ENCODE measurements around the gene RNASE3. TPM values are rescaled to one million over a fixed set of nuclear protein-coding genes. Genes with fewer than 3 reads are reported as not detected.
A peak's percentile ranks its signal among the peaks of the same experiment; 100 is the strongest.
"Not testable (repeated sequence)": the region's sequence is repeated elsewhere in the genome, so short reads cannot be mapped to it uniquely, and the experiment has no call there.

The RNASE3 gene
- total RNA-seq, 2 experiments from 2014 or later = not detected

DNA sequence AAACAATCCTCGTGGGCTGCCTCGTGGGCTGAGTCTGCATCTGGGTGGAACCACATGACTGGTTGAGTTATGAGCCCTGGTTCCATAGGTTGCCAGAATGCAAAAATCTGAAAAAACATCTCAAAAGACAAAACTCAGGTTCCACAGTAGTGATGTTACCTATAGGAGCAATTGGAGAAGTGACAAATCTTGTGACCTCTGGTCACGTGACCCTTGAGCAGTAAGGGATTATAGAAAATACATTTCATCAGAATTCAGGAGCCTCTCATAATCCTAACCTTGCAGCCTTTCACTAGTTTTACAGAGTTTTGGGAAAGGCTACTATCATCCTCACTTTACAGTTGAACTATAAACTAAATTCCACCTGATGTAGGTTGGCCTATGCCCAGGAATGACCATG, 12.5 kb upstream of the RNASE3 start:
- Mint-ChIP-seq H3K9me3 (peaks cover 2% of the 10 kb centered on the region), H3K27me3 (peaks cover 12% of the 10 kb centered on the region), H3K36me3 (no peaks in the 10 kb centered on the region), H3K27ac (no peak overlapping the region), H3K4me3 (no peak overlapping the region), H3K4me1 (peaks cover 16% of the 10 kb centered on the region)
- POLR2A ChIA-PET = no interaction called here
- ATAC-seq (ENCODE audit: low read depth) (no peak), DNase-seq (no peak)

DNA sequence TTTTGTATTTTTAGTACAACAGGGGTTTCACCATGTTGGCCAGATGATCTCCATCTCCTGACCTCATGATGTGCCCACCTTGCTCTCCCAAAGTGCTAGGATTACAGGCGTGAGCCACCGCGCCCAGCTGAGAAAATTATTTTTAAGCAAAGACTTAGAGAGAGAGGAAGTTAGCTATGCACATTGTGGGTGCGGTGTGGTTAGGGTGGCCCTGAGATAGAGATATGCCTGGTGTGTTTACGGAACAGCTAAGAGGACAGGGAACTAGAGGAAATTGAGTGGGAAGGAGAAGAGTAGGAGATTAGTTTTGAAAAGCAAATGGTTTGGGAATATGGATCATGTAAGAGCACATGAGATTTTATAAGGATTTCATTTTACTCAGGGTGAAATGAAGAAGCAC, 10.0 kb upstream of the RNASE3 start:
- Mint-ChIP-seq H3K4me1 (peaks cover 16% of the 10 kb centered on the region), H3K4me3 (peak overlapping the region; percentile 50)
- H3K9me3 Mint-ChIP-seq, H3K27me3 Mint-ChIP-seq, DNase-seq, H3K27ac Mint-ChIP-seq, H3K36me3 Mint-ChIP-seq: not testable (repeated sequence)
- peak; percentile 71 for ATAC-seq (ENCODE audit: low read depth)
- POLR2A ChIA-PET = interaction anchor here (0.7 kb wide), 1 partner anchor 33 kb away, joined by 3 read pairs; no protein-coding TSS in a partner anchor

DNA sequence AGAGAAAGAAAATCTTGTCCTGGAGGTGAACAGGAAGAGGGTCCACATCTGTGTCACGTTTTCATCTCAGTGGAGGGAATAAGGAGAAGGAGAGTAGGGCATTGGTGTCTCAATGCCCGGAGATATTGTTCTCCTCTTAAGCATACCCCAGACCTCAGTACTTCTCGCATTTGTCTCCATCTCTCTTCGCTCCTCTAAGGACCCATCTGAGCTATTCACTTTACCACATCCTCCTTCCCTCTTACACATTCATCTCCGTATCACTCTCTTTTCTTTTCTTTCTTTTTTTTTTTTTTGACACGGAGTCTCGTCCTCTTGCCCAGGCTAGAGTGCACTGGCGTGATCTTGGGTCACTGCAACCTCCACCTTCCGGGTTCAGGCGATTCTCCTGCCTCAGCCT, 8.4 kb upstream of the RNASE3 start:
- H3K36me3 Mint-ChIP-seq; H3K9me3 Mint-ChIP-seq; H3K27ac Mint-ChIP-seq; POLR2A ChIA-PET; H3K27me3 Mint-ChIP-seq; H3K4me3 Mint-ChIP-seq; DNase-seq; ATAC-seq (ENCODE audit: low read depth): not testable (repeated sequence)
- peaks cover 16% of the 10 kb centered on the region for H3K4me1 Mint-ChIP-seq

DNA sequence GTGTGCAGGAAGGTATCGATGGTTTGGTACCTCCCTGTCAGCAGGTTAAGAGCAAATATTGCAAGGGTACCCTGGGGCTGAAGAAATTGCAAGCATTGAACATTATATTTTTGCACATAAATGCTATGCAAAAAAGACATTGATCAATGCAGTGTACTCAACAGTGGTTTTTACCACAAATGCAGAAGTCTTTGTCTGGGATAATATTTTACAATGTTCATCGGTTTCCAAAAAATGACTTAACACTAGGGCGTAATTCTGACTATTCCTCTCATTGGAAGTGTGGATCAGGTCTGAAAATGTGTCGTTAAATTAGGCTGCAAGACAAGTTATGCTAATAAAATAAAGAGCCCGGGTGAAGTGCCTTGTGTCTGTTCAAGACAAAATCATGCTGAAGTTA, 2.8 kb upstream of the RNASE3 start:
- H3K27me3 Mint-ChIP-seq; H3K36me3 Mint-ChIP-seq; H3K27ac Mint-ChIP-seq; POLR2A ChIA-PET; H3K4me1 Mint-ChIP-seq; H3K9me3 Mint-ChIP-seq; ATAC-seq (ENCODE audit: low read depth); DNase-seq; H3K4me3 Mint-ChIP-seq: not testable (repeated sequence)

DNA sequence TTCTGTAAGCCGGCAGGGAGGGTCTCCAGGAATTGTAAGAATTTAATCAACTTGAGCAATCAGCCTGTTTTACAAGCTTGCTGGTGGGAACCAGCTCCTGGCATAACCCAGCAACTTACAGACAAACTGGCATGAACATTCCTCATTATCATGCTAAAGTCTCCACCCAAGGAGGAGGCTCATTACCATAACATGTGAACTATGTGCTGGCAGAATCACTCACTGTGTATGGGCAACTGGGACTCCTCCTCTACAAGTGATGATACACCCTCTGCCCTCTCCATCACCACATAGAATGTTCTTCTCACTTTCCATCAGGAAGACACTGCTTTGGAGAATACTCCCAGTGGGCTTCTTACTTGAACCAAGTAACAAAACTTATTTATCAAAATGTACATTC, 4.1 kb downstream of the RNASE3 start:
- ATAC-seq (ENCODE audit: low read depth); DNase-seq; H3K9me3 Mint-ChIP-seq; POLR2A ChIA-PET; H3K36me3 Mint-ChIP-seq; H3K4me1 Mint-ChIP-seq; H3K27ac Mint-ChIP-seq; H3K4me3 Mint-ChIP-seq: not testable (repeated sequence)
- H3K27me3 Mint-ChIP-seq = peaks cover 14% of the 10 kb centered on the region

DNA sequence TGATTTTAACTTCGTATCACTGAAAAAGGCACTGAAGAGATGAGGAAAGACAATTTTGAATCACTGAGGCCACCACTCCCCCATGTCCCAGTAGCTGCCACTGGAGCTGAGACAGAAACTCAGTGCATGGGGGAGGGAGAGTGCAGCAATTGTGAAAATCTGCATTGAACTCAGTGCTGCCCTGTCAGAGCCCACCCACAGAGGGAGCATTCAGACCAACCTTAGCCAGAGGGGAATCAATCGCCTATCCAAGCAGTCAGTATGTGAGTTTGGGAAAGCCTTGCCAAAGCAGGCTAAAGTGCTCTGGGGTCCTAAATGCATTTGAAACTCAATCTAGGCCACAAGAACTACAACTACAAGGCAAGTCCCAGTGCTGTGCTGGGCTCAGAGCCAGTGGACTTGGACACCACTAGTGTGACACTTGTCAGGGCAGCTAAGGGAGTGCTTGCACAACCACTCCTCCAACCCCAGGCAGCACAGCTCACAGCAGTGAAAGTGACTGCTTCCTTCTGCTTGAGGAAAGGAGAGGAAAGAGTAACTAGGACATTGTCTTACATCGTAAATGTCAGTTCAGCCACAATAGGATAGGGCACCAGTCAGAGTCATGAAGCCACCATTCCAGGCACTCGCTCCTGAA, 13.3 kb downstream of the RNASE3 start:
- Mint-ChIP-seq H3K9me3 (no peaks in the 10 kb centered on the region), H3K4me1 (no peaks in the 10 kb centered on the region), H3K4me3 (no peak overlapping the region), H3K27me3 (peaks cover 16% of the 10 kb centered on the region), H3K27ac (no peak overlapping the region), H3K36me3 (no peaks in the 10 kb centered on the region)
- DNase-seq (no peak), ATAC-seq (ENCODE audit: low read depth) (no peak)
- POLR2A ChIA-PET = no interaction called here

DNA sequence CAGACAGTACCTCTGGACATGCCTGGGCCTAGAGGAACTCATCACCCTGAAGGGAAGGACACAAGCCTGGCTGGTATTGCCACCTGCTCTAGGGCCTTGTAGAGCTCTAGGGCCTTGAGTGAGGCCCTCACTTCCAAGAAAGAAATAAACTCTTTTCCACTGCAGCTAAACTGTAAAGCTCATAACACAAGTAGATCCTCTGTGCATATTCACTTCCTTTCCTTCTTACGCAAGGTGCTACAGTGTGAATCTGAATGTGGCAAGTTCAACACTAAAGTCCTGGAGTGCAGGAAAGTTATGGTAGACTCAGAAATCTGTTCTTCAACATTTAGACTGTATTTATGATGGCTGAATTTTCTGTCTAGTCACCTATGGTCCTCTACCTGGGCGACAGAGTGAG, 14.5 kb downstream of the RNASE3 start:
- no peak for ATAC-seq (ENCODE audit: low read depth)
- POLR2A ChIA-PET = no interaction called here
- H3K27ac Mint-ChIP-seq = no peak overlapping the region
- H3K9me3 Mint-ChIP-seq = no peaks in the 10 kb centered on the region
- no peaks in the 10 kb centered on the region for H3K4me1 Mint-ChIP-seq
- no peak for DNase-seq
- H3K36me3 Mint-ChIP-seq = no peaks in the 10 kb centered on the region
- H3K4me3 Mint-ChIP-seq = no peak overlapping the region
- H3K27me3 Mint-ChIP-seq = peaks cover 21% of the 10 kb centered on the region

DNA sequence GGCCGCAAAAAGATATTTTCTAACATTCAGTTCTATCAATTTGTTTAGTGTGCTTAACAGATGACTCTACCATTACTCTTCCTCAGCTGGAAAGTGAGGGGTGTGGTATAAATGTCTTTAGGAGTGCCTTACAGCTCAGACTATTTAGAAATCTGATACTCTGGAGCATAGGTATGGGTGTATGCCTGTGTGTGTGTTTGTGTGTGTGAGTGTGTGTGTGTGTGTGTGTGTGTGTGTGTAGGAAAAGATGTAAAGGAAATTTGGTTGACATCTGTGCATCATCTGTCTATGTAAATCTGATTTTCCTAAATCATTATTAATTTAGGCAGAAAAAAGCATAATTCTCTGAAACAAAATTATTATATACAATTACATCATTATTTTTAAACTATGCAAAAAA, 16.0 kb downstream of the RNASE3 start:
- no peak for DNase-seq
- H3K4me1 Mint-ChIP-seq = no peaks in the 10 kb centered on the region

DNA sequence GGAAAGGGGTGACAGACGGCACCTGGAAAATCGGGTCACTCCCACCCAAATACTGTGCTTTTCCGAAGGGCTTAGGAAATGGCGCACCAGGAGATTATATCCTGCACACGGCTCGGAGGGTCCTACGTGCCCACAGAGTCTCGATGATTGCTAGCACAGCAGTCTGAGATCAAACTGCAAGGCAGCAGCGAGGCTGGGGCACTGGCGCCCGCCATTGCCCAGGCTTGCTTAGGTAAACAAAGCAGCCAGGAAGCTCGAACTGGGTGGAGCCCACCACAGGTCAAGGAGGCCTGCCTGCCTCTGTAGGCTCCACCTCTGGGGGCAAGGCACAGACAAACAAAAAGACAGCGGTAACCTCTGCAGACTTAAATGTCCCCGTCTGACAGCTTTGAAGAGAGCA, 19.6 kb downstream of the RNASE3 start:
- ATAC-seq (ENCODE audit: low read depth); DNase-seq; H3K36me3 Mint-ChIP-seq: not testable (repeated sequence)

More for the DNA sequence above, 16.0 kb downstream of the RNASE3 start:
- Mint-ChIP-seq H3K27me3 (peaks cover 21% of the 10 kb centered on the region), H3K27ac (no peak overlapping the region), H3K9me3 (no peaks in the 10 kb centered on the region), H3K36me3 (no peaks in the 10 kb centered on the region), H3K4me3 (no peak overlapping the region)
- POLR2A ChIA-PET = no interaction called here
- no peak for ATAC-seq (ENCODE audit: low read depth)

DNA sequence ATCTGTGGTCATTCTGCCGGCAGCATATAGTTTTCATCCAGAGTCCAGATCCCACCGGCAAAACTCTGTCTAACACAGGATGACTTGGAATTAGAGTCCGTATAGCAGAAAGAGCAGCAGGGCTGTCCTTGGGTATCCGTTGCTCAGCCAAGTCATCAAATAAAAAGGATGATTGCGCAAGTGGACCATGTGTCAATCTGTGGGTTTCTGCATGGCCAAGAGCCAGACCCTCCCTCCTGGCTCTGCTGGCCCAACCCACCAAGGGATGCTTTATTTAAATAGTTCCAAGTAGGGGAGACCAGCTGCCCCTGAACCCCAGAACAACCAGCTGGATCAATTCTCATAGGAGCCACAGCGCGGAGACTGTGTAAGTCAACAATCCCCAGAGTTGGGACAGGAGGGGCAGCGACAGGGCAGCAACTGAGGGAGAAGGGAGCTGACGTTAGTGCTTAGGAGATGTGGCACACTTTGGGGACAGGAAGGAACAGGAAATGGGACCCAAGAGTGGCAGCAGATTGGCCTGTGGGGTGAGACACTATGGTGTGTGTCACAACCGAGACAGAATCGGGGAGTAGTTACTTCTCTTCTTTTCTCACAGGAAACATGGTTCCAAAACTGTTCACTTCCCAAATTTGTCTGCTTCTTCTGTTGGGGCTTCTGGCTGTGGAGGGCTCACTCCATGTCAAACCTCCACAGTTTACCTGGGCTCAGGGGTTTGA, 28.0 kb downstream of the RNASE3 start:
- H3K27me3 Mint-ChIP-seq = peaks cover 22% of the 10 kb centered on the region
- DNase-seq; POLR2A ChIA-PET; H3K4me1 Mint-ChIP-seq; H3K9me3 Mint-ChIP-seq; H3K36me3 Mint-ChIP-seq; H3K27ac Mint-ChIP-seq; H3K4me3 Mint-ChIP-seq; ATAC-seq (ENCODE audit: low read depth): not testable (repeated sequence)

More for the DNA sequence above, 19.6 kb downstream of the RNASE3 start:
- H3K27ac Mint-ChIP-seq, H3K4me1 Mint-ChIP-seq, H3K4me3 Mint-ChIP-seq, H3K9me3 Mint-ChIP-seq, POLR2A ChIA-PET: not testable (repeated sequence)
- peaks cover 21% of the 10 kb centered on the region for H3K27me3 Mint-ChIP-seq

DNA sequence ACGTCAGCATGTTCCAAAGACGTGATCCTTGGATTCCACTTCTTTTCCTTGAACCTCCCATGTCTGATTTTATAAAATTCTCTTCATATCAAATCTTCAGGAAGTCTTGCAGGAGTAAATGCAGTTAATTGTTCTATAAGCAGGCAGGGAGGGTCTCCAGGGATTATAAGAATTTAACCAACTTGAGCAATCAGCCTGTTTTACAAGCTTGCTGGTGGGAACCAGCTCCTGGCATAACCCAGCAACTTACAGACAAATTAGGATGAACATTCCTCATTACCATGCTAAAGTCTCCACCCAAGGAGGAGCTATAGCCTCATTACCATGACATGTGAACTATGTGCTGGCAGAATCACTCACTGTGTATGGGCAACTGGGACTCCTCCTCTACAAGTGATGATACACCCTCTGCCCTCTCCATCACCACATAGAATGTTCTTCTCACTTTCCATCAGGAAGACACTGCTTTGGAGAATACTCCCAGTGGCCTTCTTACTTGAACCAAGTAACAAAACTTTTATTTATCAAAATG, 32.6 kb downstream of the RNASE3 start:
- H3K27me3 Mint-ChIP-seq = peaks cover 18% of the 10 kb centered on the region
- H3K4me3 Mint-ChIP-seq; DNase-seq; ATAC-seq (ENCODE audit: low read depth); H3K4me1 Mint-ChIP-seq; H3K9me3 Mint-ChIP-seq; H3K36me3 Mint-ChIP-seq; H3K27ac Mint-ChIP-seq; POLR2A ChIA-PET: not testable (repeated sequence)

DNA sequence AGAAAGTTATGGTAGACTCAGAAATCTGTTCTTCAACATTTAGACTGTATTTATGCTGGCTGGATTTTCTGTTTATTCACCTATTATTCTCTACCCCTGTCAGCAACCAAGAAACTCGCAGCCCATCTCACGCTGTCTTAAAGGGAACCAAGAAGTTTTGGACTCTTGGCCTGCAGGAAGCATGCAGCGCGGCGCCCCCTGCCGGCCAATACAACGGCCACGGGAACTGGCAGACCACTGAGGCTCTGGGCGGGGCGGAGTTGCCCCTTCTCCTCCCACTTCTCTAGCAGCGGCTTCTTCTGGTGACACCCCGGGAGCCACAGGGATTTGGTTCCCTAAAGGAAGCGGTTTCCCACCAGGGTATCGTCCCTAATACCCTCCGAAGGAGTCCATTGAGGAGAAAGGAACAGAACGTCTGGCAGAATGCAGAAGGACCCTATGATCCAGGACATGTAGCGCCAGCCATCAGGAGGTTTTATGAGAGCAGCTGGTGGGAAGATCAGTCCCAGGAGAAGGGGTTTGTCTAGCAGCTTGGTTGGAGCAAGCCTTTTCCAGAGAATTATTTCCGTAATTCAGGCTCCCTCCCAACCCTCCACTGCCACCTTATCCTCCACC, 43.1 kb downstream of the RNASE3 start:
- Mint-ChIP-seq H3K9me3 (peaks cover 1% of the 10 kb centered on the region), H3K4me1 (peaks cover 3% of the 10 kb centered on the region), H3K36me3 (no peaks in the 10 kb centered on the region), H3K4me3 (no peak overlapping the region), H3K27me3 (peaks cover 7% of the 10 kb centered on the region), H3K27ac (no peak overlapping the region)
- DNase-seq (peak; percentile 59), ATAC-seq (ENCODE audit: low read depth) (no peak)
- POLR2A ChIA-PET = no interaction called here

DNA sequence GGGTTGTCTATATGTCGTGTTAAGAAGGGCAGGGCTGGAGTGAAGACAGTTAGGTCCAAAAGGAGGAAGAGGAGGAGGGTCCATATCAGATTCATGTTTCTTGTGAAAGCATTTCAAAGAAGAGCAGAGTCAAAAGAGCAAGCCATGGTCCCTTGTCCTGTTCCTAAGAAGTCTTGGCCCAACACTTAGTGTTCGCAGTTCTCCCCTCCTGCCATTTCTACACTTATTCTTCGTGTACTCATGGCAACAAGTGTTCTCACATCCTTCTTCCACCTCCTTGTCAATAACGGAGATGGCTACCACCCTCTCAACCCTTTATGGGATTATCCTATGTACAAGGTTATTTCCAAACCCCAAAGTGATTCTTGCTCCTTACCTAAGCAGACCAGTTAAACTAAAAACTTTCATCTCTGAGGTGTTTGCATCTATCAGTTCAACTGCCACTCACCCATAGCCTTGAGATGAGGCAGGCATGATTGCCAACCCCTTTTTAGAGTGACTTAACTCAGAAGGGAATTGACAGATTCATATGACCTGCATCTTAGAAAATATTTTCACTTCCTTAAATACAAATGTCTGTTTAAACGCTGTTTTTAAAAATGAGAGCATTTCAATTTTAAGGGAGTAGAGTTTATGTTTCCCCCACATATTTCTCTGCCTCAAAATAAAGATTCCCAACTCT, 44.3 kb downstream of the RNASE3 start:
- Mint-ChIP-seq H3K27me3 (peaks cover 5% of the 10 kb centered on the region), H3K36me3 (no peaks in the 10 kb centered on the region), H3K9me3 (peaks cover 1% of the 10 kb centered on the region), H3K27ac (no peak overlapping the region), H3K4me3 (no peak overlapping the region), H3K4me1 (peaks cover 3% of the 10 kb centered on the region)
- POLR2A ChIA-PET = no interaction called here
- ATAC-seq (ENCODE audit: low read depth) = no peak
- DNase-seq = no peak

Measured in activated naive CD8-positive, alpha-beta T cell treated with anti-CD3 and anti-CD28 coated beads, Interleukin-2, amount 10 ng/mL, durations not matched to agents 7 days and 5 days (primary cell).